MM.1S (cell line): ENCODE results near the gene LILRB3.

Experiments used
- CTCF ChIP-seq: fragments of 300-600 bp; sonication (generic); IDR thresholded peaks from 2 replicates; pipeline ENCODE4 v1.5.1; 2016; ENCODE audit warnings: antibody characterized with exemption, low read length, mixed read lengths
- EZH2 ChIP-seq: fragments of 300-600 bp; sonication (generic); optimal IDR thresholded peaks from 2 replicates; pipeline ENCODE3; 2017; ENCODE audit warnings: low read depth, mild to moderate bottlenecking, antibody characterized with exemption, low read length, mixed read lengths
- EZH2phosphoT487 ChIP-seq: fragments of 300-600 bp; sonication (generic); IDR thresholded peaks from 2 replicates; pipeline ENCODE4 v1.6.1; 2018; ENCODE audit warnings: antibody characterized with exemption, low read length

- TF ChIP-seq CTCF, result no peak
- TF ChIP-seq EZH2, result no peak
- TF ChIP-seq EZH2phosphoT487, result no peak
Observed at GRCh38 chr19:54248016-54248601, 25.3 kb upstream of the LILRB3 start.
